NT2/D1 (cell line): ENCODE results near the gene MRPL21.

Experiments
- SUZ12 ChIP-seq: IDR thresholded peaks from 2 replicates; pipeline ENCODE4 v1.6.1; 2011; ENCODE audit not compliant: insufficient read length, insufficient read depth; ENCODE audit errors: extremely low read depth
- YY1 ChIP-seq: IDR thresholded peaks from 2 replicates; pipeline ENCODE4 v1.6.1; 2011; ENCODE audit not compliant: insufficient read length, insufficient read depth
- ZNF274 ChIP-seq: IDR thresholded peaks from 2 replicates; pipeline ENCODE4 v1.6.1; 2011; ENCODE audit warnings: mild to moderate bottlenecking, low read depth, low read length

GRCh38 chr11:68928136-68928880 lies 24.7 kb upstream of the MRPL21 start:
- TF ChIP-seq YY1, result no peak
- TF ChIP-seq ZNF274, result no peak
- TF ChIP-seq SUZ12, result no peak
